CD4-positive, alpha-beta memory T cell (primary cell): ENCODE measurements around the gene CCNB1. TPM values are rescaled to one million over a fixed set of nuclear protein-coding genes. Genes with fewer than 3 reads are reported as not detected.
"Not testable (repeated sequence)": the region's sequence is repeated elsewhere in the genome, so short reads cannot be mapped to it uniquely, and the experiment has no call there.

Experiments used
- CTCF ChIA-PET: fragments of 350-600 bp; sonication (Branson Sonifier 250); formaldehyde crosslinking; loops from one replicate; lab custom pipeline; 2021; ENCODE audit warnings: inconsistent platforms; ENCODE audit not compliant: partially characterized antibody; lab: Charles Lee
- POLR2A ChIA-PET: fragments of 350-600 bp; sonication (Branson Sonifier 250); formaldehyde crosslinking; loops from one replicate; lab custom pipeline; 2021; ENCODE audit not compliant: partially characterized antibody; lab: Charles Lee
- DNase-seq, 5 donors: peaks; one replicate each; pipeline versions ENCODE4 v3.0.0 to v3.0.0-alpha.2; 2020 to 2022; ENCODE audit warnings: mixed read lengths in 1 of 5
- H3K27ac ChIP-seq: one replicate; pipeline ENCODE4 v1.7.0; 2013; ENCODE audit warnings: low read depth, low read length
- H3K27me3 ChIP-seq: 2 replicates; pipeline ENCODE4 v1.7.0; 2013; ENCODE audit warnings: mild to moderate bottlenecking, low read length, moderate library complexity; ENCODE audit not compliant: insufficient read depth
- H3K36me3 ChIP-seq: 2 replicates; pipeline ENCODE4 v1.7.0; 2013; ENCODE audit warnings: mild to moderate bottlenecking, low read length, moderate library complexity; ENCODE audit not compliant: insufficient read depth
- H3K4me1 ChIP-seq: 2 replicates; pipeline ENCODE4 v1.7.0; 2013; ENCODE audit warnings: mild to moderate bottlenecking, low read length, moderate library complexity; ENCODE audit not compliant: insufficient read depth
- H3K4me3 ChIP-seq, 2 donors: one replicate each; pipeline ENCODE4 v1.7.0; 2013; ENCODE audit warnings: low read length in 2 of 2, mild to moderate bottlenecking in 1 of 2
- H3K9me3 ChIP-seq, 2 donors: one replicate each; pipeline ENCODE4 v1.7.0; 2013; ENCODE audit warnings: low read length in 2 of 2, control low read depth in 1 of 2; ENCODE audit not compliant: control insufficient read depth in 1 of 2
- H3K27ac Mint-ChIP-seq, 7 donors: one replicate each; pipeline ENCODE4 v1.8.0; 2020 to 2021; ENCODE audit warnings: mixed read lengths in 7 of 7, mild to moderate bottlenecking in 6 of 7, inconsistent platforms in 3 of 7, moderate library complexity in 3 of 7
- H3K27me3 Mint-ChIP-seq, 2 donors: one replicate each; pipeline ENCODE4 v1.8.0; 2020 to 2021; ENCODE audit warnings: mixed read lengths in 2 of 2
- H3K36me3 Mint-ChIP-seq, 2 donors: one replicate each; pipeline ENCODE4 v1.8.0; 2020 to 2021; ENCODE audit warnings: mixed read lengths in 2 of 2, inconsistent platforms in 1 of 2, mild to moderate bottlenecking in 1 of 2
- H3K4me1 Mint-ChIP-seq, 4 donors: one replicate each; pipeline ENCODE4 v1.8.0; 2020 to 2021; ENCODE audit warnings: mixed read lengths in 4 of 4, mild to moderate bottlenecking in 1 of 4
- H3K4me3 Mint-ChIP-seq, 8 donors: one replicate each; pipeline ENCODE4 v1.8.0; 2020 to 2021; ENCODE audit warnings: mixed read lengths in 8 of 8, mild to moderate bottlenecking in 7 of 8, moderate library complexity in 6 of 8, inconsistent platforms in 3 of 8
- H3K9me3 Mint-ChIP-seq, 8 donors: one replicate each; pipeline ENCODE4 v1.8.0; 2020 to 2021; ENCODE audit warnings: mixed read lengths in 8 of 8, mild to moderate bottlenecking in 5 of 8, inconsistent platforms in 3 of 8, moderate library complexity in 1 of 8
- intact Hi-C: fragments of 100-400 bp; cut with micrococcal nuclease; formaldehyde crosslinking; loops from one replicate; pipeline ENCODE4 v1.15.1; 2023
- polyA plus RNA-seq, 2 donors: library from polyadenylated mRNA; unstranded; fragments of 300-500 nt; fragmentation: Illumina TruSeq; gene quantifications; one replicate each; pipeline ENCODE4 v1.2.3, GENCODE V29; 2021
- total RNA-seq, 2 experiments: library from RNA; stranded (reverse); gene quantifications; one replicate each; pipeline ENCODE4 v1.2.3, GENCODE V29; 2021

The CCNB1 gene
- total and polyA plus RNA-seq, 4 experiments from 2014 or later: 2.9 to 5.1 (median 3.5) TPM

DNA sequence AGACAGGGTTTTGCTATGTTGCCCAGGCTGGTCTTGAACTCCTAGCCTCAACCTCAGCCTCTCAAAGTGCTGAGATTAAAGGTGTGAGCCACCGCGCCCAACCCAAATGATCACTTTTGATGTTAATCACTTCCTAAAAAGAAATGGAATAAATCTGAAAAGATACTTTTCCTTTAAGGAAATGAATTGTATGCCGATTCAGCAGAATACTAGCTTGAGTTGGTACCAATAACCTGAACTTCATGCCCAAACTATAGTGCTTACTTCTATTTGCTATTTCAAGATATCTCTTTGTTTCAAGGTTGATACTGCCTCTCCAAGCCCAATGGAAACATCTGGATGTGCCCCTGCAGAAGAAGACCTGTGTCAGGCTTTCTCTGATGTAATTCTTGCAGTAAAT lies 4.0 kb downstream of the CCNB1 start:
- H3K36me3 Mint-ChIP-seq: peaks cover 14 to 17% of the 10 kb centered on the region in 2 donors
- POLR2A ChIA-PET: interaction anchor here (0.7 kb wide), 1 partner anchor 74 kb away, joined by 3 read pairs; no protein-coding TSS in a partner anchor
- H3K9me3 Mint-ChIP-seq: no peaks in the 10 kb centered on the region
- H3K27ac ChIP-seq: no peak overlapping the region
- intact Hi-C loops: no loop called here
- H3K4me1 Mint-ChIP-seq: peaks cover 11 to 24% (median 18%) of the 10 kb centered on the region in 4 donors
- peaks cover 20% of the 10 kb centered on the region for H3K4me1 ChIP-seq
- H3K27me3 Mint-ChIP-seq: no peaks in the 10 kb centered on the region
- no peak overlapping the region for H3K4me3 ChIP-seq
- peak overlapping the region in 1 of 7 donors; percentile 17 for H3K27ac Mint-ChIP-seq
- CTCF ChIA-PET: no interaction called here
- no peak for DNase-seq
- no peaks in the 10 kb centered on the region for H3K9me3 ChIP-seq
- H3K36me3 ChIP-seq: no peaks in the 10 kb centered on the region
- H3K4me3 Mint-ChIP-seq: no peak overlapping the region
- no peaks in the 10 kb centered on the region for H3K27me3 ChIP-seq

DNA sequence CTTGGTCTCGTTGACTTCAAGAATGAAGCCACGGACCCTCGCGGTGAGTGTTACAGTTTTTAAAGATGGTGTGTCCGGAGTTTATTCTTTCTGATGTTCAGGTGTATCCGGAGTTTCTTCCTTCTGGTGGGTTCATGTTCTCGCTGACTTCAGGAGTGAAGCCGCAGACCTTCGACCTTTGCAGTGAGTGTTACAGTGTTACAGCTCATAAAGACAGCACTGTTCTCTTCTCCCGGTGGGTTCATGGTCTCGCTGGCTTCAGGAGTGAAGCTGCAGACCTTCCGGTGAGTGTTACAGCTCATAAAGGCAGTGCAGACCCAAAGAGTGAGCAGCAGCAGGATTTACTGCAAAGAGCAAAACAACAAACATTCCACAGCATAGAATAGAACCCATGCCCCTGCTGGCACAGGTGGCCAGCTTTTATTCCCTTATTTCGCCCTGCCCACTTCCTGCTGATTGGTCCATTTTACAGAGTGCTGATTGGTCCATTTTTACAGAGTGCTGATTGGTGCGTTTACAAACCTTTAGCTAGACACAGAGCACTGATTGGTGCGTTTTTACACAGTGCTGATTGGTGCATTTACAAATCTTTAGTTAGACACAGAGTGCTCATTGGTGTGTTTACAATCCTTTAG lies 14.8 kb downstream of the CCNB1 start:
- H3K9me3 ChIP-seq, H3K4me1 ChIP-seq, H3K4me3 ChIP-seq, H3K27ac Mint-ChIP-seq, H3K27me3 Mint-ChIP-seq, intact Hi-C loops, H3K9me3 Mint-ChIP-seq, CTCF ChIA-PET, H3K4me3 Mint-ChIP-seq, H3K36me3 ChIP-seq, H3K36me3 Mint-ChIP-seq, H3K27ac ChIP-seq, H3K27me3 ChIP-seq, DNase-seq, POLR2A ChIA-PET, H3K4me1 Mint-ChIP-seq: not testable (repeated sequence)

DNA sequence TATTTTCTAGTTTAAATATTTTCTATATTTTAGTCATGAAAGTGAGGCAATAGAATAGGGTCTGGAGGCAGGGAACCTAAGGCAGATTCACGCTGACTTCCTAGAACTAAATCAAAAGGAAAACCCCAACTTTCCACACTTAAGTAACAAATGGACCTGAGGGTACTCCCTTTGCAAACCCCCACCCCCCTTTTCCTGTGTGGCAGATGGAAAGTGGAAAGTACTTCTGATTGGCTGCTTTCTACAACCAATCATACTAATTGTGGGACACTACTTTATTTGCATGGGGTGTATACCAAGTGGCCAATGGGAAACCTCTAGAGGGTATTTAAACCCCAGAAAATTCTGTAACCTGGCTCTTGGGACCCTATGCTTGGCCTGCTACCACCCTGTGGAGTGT lies 17.7 kb downstream of the CCNB1 start:
- H3K36me3 ChIP-seq: no peaks in the 10 kb centered on the region
- no peaks in the 10 kb centered on the region for H3K9me3 Mint-ChIP-seq
- H3K4me3 Mint-ChIP-seq: no peak overlapping the region
- H3K9me3 ChIP-seq: no peaks in the 10 kb centered on the region
- POLR2A ChIA-PET: no interaction called here
- H3K36me3 Mint-ChIP-seq: no peaks in the 10 kb centered on the region
- DNase-seq: no peak
- H3K4me1 Mint-ChIP-seq: peaks cover 1 to 11% (median 8%) of the 10 kb centered on the region in 4 donors
- CTCF ChIA-PET: no interaction called here
- no peaks in the 10 kb centered on the region for H3K27me3 ChIP-seq
- H3K27ac Mint-ChIP-seq: no peak overlapping the region
- no peak overlapping the region for H3K4me3 ChIP-seq
- peaks cover 6% of the 10 kb centered on the region for H3K4me1 ChIP-seq
- intact Hi-C loops: no loop called here
- no peaks in the 10 kb centered on the region for H3K27me3 Mint-ChIP-seq
- no peak overlapping the region for H3K27ac ChIP-seq

DNA sequence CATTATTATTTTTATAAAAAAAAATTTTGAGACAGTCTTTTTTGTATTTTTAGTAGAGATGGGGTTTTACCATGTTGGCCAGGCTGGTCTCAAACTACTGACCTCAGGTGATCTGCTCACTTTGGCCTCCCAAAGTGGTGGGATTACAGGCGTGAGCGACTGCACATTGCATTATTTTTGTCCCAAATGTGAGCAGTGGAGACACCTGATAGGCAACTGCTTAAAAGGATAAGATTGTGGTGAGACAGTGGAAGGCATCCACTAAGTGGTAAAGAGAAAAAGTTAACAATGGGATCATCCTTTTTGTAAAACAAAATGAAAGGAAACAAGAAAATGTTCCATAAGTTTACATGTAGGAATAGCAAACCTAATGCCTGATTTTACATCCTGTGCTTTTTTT lies 20.4 kb downstream of the CCNB1 start:
- intact Hi-C loops: no loop called here
- no peaks in the 10 kb centered on the region for H3K36me3 ChIP-seq
- peak overlapping the region in 2 of 8 donors; percentile 20 to 48 for H3K4me3 Mint-ChIP-seq

DNA sequence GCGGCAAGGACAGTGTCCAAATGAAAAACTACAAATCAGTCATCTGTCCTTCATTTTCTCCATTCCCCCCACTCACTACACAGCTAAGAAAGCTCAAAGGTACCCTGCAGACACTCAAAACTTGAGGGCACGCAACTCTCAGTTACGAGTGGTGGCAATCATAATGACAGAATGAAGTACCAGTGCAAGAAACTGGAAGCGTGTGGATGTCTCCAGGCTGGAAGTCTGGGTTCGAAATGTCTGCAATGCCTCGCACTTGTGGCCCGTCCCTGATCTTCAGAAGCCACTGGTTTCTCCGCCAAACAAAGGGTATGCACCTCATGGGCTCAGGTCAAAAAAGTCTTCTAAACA lies 21.8 kb downstream of the CCNB1 start:
- Mint-ChIP-seq H3K4me3 (peak overlapping the region; percentile 89 to 95 (median 92)), H3K4me1 (peaks cover 5 to 21% (median 14%) of the 10 kb centered on the region in 4 donors), H3K27ac (peak overlapping the region; percentile 90 to 97 (median 96)), H3K9me3 (no peaks in the 10 kb centered on the region), H3K27me3 (no peaks in the 10 kb centered on the region), H3K36me3 (peaks cover 0 to 5% of the 10 kb centered on the region in 2 donors)
- H3K27me3 ChIP-seq: no peaks in the 10 kb centered on the region
- peak overlapping the region; percentile 68 for H3K27ac ChIP-seq
- H3K9me3 ChIP-seq: no peaks in the 10 kb centered on the region
- H3K36me3 ChIP-seq: no peaks in the 10 kb centered on the region
- peak overlapping the region; percentile 78 for H3K4me3 ChIP-seq
- H3K4me1 ChIP-seq: peaks cover 13% of the 10 kb centered on the region
- ChIA-PET POLR2A (interaction anchor here (1.3 to 2.9 kb wide), 5 partner anchors 22 to 144 kb away, joined by 3 to 19 read pairs (median 6); partner anchors contain the start of genes CCDC125, CCNB1, CDK7 and SLC30A5), CTCF (interaction anchor here (0.8 to 2.3 kb wide), 4 partner anchors 12 to 146 kb away, joined by 3 to 6 read pairs (median 4); partner anchors contain the start of gene SLC30A5)
- DNase-seq: no peak
- intact Hi-C loops: loop anchor here (1.0 kb wide), 4 partner anchors 21 to 95 kb away; partner anchors contain the start of genes CCNB1 and CDK7

More for the DNA sequence above, 20.4 kb downstream of the CCNB1 start:
- DNase-seq: no peak
- Mint-ChIP-seq H3K36me3 (peaks cover 0 to 4% of the 10 kb centered on the region in 2 donors), H3K4me1 (peaks cover 5 to 21% (median 14%) of the 10 kb centered on the region in 4 donors), H3K27ac (peak overlapping the region in 3 of 7 donors; percentile 64 to 90 (median 79)), H3K27me3 (no peaks in the 10 kb centered on the region), H3K9me3 (no peaks in the 10 kb centered on the region)
- no peak overlapping the region for H3K4me3 ChIP-seq
- POLR2A ChIA-PET: no interaction called here
- peaks cover 13% of the 10 kb centered on the region for H3K4me1 ChIP-seq
- no peaks in the 10 kb centered on the region for H3K9me3 ChIP-seq
- CTCF ChIA-PET: no interaction called here
- no peak overlapping the region for H3K27ac ChIP-seq
- no peaks in the 10 kb centered on the region for H3K27me3 ChIP-seq

DNA sequence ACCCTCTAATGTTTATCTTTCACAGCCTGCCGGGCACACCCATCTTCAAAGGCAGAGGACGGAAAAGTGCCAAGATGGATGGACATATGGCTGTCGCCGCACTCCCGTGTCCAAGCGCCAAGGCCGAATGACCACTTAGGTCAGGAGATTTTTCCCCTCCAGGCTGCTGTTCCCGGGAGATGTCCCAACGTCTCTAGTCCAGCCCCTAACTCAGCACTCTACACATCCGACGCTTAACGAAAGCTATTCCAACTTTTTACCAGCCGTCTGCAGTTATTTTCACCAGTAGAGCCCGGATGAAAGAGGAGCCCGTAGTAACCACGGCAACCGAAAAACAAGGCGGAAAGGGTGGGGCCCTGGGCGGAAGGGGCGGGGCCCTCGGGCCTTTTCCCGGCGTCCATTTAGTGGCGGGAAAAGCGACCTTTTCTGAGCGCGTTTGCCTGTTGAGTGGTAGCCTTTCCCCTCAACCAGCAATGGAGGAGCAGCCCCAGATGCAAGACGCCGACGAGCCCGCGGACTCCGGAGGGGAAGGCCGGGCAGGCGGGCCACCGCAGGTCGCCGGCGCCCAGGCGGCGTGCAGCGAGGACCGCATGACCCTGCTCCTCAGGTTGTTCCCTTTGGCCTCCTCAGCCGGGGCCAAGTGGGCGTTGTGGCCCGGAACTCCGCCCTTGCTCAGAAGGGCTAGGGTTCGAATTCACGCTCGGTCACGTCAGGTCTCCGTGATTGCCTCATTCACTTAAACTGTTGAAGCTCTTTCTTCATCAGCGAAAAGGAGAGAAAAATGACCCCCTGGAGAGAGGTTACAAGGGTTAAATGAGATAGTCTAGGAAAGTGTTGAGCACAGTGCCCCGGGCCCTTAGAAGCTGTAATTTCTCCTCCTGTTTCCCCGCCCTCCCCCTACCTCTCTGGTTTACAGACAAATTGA lies 22.5 kb downstream of the CCNB1 start, which contains the start of gene CENPH:
Gene CENPH (plus strand): TSS at position 422 of the 925 bp plus-strand sequence. CDS start 52 bp downstream, at position 474.
- H3K4me1 ChIP-seq: peaks cover 13% of the 10 kb centered on the region
- Mint-ChIP-seq H3K27me3 (no peaks in the 10 kb centered on the region), H3K27ac (peak within 1 kb of the TSS; percentile 90 to 97 (median 96)), H3K4me3 (peak within 1 kb of the TSS; percentile 89 to 95 (median 92)), H3K36me3 (peaks cover 0 to 5% of the 10 kb centered on the region in 2 donors), H3K9me3 (no peaks in the 10 kb centered on the region), H3K4me1 (peaks cover 5 to 21% (median 14%) of the 10 kb centered on the region in 4 donors)
- peak within 1 kb of the TSS; percentile 68 for H3K27ac ChIP-seq
- intact Hi-C loops: loop anchor here (1.0 kb wide), 4 partner anchors 22 to 96 kb away; partner anchors contain the start of genes CCNB1 and CDK7
- no peaks in the 10 kb centered on the region for H3K9me3 ChIP-seq
- CTCF ChIA-PET: interaction anchor here (0.8 to 2.3 kb wide), 8 partner anchors 11 to 146 kb away, joined by 3 to 8 read pairs (median 4); partner anchors contain the start of genes CCDC125, CDK7 and SLC30A5
- H3K27me3 ChIP-seq: no peaks in the 10 kb centered on the region
- peak within 1 kb of the TSS; percentile 78 for H3K4me3 ChIP-seq
- POLR2A ChIA-PET: interaction anchor here (1.3 to 2.9 kb wide), 5 partner anchors 23 to 143 kb away, joined by 3 to 19 read pairs (median 6); partner anchors contain the start of genes CCDC125, CCNB1, CDK7 and SLC30A5
- DNase-seq: peak; percentile 90 to 92 (median 91)
- H3K36me3 ChIP-seq: no peaks in the 10 kb centered on the region
